Measurements from ENCODE around the gene MBNL1. TPM values are rescaled to one million over a fixed set of nuclear protein-coding genes. Genes with fewer than 3 reads are reported as not detected.

The MBNL1 gene
- total and polyA plus RNA-seq, 2 of the 13 experiments (the other 11 are each of a cell fraction or from before 2014, with no cell fraction given): 27.1 to 55.4 TPM

DNA sequence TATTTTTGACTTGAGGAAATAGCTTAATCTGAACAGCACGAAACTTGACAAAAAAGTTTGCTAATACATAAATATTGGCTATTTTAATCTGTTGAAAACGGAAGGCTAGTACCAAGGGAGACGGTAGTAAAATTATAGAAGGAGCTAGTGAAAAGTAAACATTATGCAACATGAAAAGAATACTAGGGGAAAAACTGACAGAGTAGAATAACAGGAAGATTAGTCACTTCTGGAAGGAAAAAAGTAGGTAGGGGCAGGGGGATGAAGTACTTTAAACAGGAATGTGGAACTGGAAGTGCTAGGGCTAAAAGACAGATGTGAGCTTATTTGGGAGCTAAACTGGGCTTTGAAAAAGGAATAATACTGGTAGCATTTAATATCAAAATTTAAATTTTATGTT, 60.1 kb downstream of the MBNL1 start (continued):
- TF ChIP-seq, protein P1, sequence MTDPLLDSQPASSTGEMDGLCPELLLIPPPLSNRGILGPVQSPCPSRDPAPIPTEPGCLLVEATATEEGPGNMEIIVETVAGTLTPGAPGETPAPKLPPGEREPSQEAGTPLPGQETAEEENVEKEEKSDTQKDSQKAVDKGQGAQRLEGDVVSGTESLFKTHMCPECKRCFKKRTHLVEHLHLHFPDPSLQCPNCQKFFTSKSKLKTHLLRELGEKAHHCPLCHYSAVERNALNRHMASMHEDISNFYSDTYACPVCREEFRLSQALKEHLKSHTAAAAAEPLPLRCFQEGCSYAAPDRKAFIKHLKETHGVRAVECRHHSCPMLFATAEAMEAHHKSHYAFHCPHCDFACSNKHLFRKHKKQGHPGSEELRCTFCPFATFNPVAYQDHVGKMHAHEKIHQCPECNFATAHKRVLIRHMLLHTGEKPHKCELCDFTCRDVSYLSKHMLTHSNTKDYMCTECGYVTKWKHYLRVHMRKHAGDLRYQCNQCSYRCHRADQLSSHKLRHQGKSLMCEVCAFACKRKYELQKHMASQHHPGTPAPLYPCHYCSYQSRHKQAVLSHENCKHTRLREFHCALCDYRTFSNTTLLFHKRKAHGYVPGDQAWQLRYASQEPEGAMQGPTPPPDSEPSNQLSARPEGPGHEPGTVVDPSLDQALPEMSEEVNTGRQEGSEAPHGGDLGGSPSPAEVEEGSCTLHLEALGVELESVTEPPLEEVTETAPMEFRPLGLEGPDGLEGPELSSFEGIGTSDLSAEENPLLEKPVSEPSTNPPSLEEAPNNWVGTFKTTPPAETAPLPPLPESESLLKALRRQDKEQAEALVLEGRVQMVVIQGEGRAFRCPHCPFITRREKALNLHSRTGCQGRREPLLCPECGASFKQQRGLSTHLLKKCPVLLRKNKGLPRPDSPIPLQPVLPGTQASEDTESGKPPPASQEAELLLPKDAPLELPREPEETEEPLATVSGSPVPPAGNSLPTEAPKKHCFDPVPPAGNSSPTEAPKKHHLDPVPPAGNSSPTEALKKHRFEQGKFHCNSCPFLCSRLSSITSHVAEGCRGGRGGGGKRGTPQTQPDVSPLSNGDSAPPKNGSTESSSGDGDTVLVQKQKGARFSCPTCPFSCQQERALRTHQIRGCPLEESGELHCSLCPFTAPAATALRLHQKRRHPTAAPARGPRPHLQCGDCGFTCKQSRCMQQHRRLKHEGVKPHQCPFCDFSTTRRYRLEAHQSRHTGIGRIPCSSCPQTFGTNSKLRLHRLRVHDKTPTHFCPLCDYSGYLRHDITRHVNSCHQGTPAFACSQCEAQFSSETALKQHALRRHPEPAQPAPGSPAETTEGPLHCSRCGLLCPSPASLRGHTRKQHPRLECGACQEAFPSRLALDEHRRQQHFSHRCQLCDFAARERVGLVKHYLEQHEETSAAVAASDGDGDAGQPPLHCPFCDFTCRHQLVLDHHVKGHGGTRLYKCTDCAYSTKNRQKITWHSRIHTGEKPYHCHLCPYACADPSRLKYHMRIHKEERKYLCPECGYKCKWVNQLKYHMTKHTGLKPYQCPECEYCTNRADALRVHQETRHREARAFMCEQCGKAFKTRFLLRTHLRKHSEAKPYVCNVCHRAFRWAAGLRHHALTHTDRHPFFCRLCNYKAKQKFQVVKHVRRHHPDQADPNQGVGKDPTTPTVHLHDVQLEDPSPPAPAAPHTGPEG (CRISPR knock-in tag; IDR thresholded peaks at IDR 0.05): no peak
- TF ChIP-seq MAZ (IDR thresholded peaks at IDR 0.05; ENCODE audit: borderline replicate concordance, low read depth, low read length): no peak
- no peak for TF ChIP-seq MAZ (CRISPR knock-in tag; IDR thresholded peaks at IDR 0.05; ENCODE audit: low read depth)
- TF ChIP-seq ELF4 (CRISPR knock-in tag; IDR thresholded peaks at IDR 0.05; ENCODE audit: borderline replicate concordance): no peak
- TF ChIP-seq, protein P2, sequence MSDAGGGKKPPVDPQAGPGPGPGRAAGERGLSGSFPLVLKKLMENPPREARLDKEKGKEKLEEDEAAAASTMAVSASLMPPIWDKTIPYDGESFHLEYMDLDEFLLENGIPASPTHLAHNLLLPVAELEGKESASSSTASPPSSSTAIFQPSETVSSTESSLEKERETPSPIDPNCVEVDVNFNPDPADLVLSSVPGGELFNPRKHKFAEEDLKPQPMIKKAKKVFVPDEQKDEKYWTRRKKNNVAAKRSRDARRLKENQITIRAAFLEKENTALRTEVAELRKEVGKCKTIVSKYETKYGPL (CRISPR knock-in tag; IDR thresholded peaks at IDR 0.05): peak; percentile 82; the same call in 1 of the 2 replicates
- TF ChIP-seq ATF1 (CRISPR knock-in tag; IDR thresholded peaks at IDR 0.05): no peak
- no peak; the same call in 1 of the 2 replicates for TF ChIP-seq ETV5 (CRISPR knock-in tag; IDR thresholded peaks at IDR 0.05; ENCODE audit: borderline replicate concordance)
- TF ChIP-seq ZNF207 (IDR thresholded peaks at IDR 0.05; ENCODE audit: borderline replicate concordance): no peak
- TF ChIP-seq SIX1 (CRISPR knock-in tag; IDR thresholded peaks at IDR 0.05; ENCODE audit: borderline replicate concordance): peak; percentile 46; the same call in 1 of the 2 replicates
- no peak for TF ChIP-seq ZNF607 (CRISPR knock-in tag; IDR thresholded peaks at IDR 0.05; ENCODE audit: borderline replicate concordance)
- no peak for TF ChIP-seq TBX2 (CRISPR knock-in tag; IDR thresholded peaks at IDR 0.05; ENCODE audit: borderline replicate concordance)
- no peak for TF ChIP-seq MZF1 (CRISPR knock-in tag; IDR thresholded peaks at IDR 0.05; ENCODE audit: borderline replicate concordance)
- TF ChIP-seq ZNF382 (CRISPR knock-in tag; IDR thresholded peaks at IDR 0.05; ENCODE audit: borderline replicate concordance): no peak
- peak; percentile 30; the same call in 1 of the 2 replicates for TF ChIP-seq RARA (CRISPR knock-in tag; IDR thresholded peaks at IDR 0.05)
- no peak for TF ChIP-seq ZNF432 (CRISPR knock-in tag; IDR thresholded peaks at IDR 0.05; ENCODE audit: borderline replicate concordance)
- no peak for TF ChIP-seq SPEN (CRISPR knock-in tag; IDR thresholded peaks at IDR 0.05; ENCODE audit: low read depth)
- TF ChIP-seq ARNTL (CRISPR knock-in tag; IDR thresholded peaks at IDR 0.05): no peak
- no peak for TF ChIP-seq ZNF124 (CRISPR knock-in tag; IDR thresholded peaks at IDR 0.05)
- peak; percentile 33 for TF ChIP-seq TEAD3 (CRISPR knock-in tag; optimal IDR thresholded peaks at IDR 0.05; ENCODE audit: borderline replicate concordance)
- no peak for TF ChIP-seq NKX3-1 (CRISPR knock-in tag; IDR thresholded peaks at IDR 0.05)
- TF ChIP-seq ATF7 (IDR thresholded peaks at IDR 0.05): peak; percentile 64
- TF ChIP-seq ATF7 (CRISPR knock-in tag; IDR thresholded peaks at IDR 0.05): no peak
- TF ChIP-seq ZNF460 (CRISPR knock-in tag; IDR thresholded peaks at IDR 0.05; ENCODE audit: borderline replicate concordance): no peak
- TF ChIP-seq, protein P3, sequence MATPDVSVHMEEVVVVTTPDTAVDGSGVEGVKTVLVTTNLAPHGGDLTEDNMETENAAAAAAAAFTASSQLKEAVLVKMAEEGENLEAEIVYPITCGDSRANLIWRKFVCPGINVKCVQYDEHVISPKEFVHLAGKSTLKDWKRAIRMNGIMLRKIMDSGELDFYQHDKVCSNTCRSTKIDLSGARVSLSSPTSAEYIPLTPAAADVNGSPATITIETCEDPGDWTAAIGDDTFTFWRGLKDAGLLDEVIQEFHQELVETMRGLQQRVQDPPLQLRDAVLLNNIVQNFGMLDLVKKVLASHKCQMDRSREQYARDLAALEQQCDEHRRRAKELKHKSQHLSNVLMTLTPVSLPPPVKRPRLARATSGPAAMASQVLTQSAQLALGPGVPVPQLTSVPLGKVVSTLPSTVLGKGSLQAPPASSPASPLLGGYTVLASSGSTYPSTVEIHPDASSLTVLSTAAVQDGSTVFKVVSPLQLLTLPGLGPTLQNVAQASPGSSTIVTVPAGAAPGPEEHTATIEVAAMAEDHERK (CRISPR knock-in tag; IDR thresholded peaks at IDR 0.05; ENCODE audit: low read depth): no peak
- TF ChIP-seq SAP130 (CRISPR knock-in tag; IDR thresholded peaks at IDR 0.05; ENCODE audit: low read depth): peak; percentile 44; the same call in 1 of the 2 replicates
